Transverse colon (tissue), 4 donors: ENCODE data around the gene NBPF6. TPM values are rescaled to one million over a fixed set of nuclear protein-coding genes. Genes with fewer than 3 reads are reported as not detected.

Experiments
- total RNA-seq, 4 donors: library from RNA; depleted of rRNA; stranded (reverse); fragments of >200 nt; gene quantifications; one replicate each; pipeline ENCODE4 v1.1.0, GENCODE V29; 2016

The NBPF6 gene
- total RNA-seq, 4 donors from 2014 or later = 0.32 TPM; not detected in 3

Other genes with a start within 250 kb of the NBPF6 start
- 10 to 100 TPM; 56.5 to 83.0 (median 77.3) TPM for gene SLC25A24, start 250.0 kb upstream of the NBPF6 start, total RNA-seq
- 1 to 10 TPM in 1 of 4 donors, not detected in 3; 1.1 TPM for gene NBPF4, start 206.3 kb upstream of the NBPF6 start, total RNA-seq
- 10 to 100 TPM; 15.7 to 27.0 (median 24.9) TPM for gene EEIG2, start 109.8 kb downstream of the NBPF6 start, total RNA-seq
- gene HENMT1, start 210.8 kb downstream of the NBPF6 start, total RNA-seq = 1 to 10 TPM in 2 of 4 donors, not detected in 2; 4.8 to 5.1 TPM
- 10 to 100 TPM; 11.7 to 56.4 (median 39.2) TPM for gene PRPF38B, start 242.0 kb downstream of the NBPF6 start, total RNA-seq